GM12892 (cell line): Measurements from ENCODE around the gene FBXO39.

Experiments used
- POLR2A ChIP-seq: IDR thresholded peaks from 2 replicates; pipeline ENCODE4 v1.6.1; 2011; ENCODE audit warnings: low read depth, low read length, control low read depth
- POLR2AphosphoS5 ChIP-seq: IDR thresholded peaks from 2 replicates; pipeline ENCODE4 v1.6.1; 2011; ENCODE audit warnings: low read depth, low read length, control low read depth
- TAF1 ChIP-seq: IDR thresholded peaks from 2 replicates; pipeline ENCODE4 v1.6.1; 2011; ENCODE audit warnings: low read depth, mild to moderate bottlenecking, control low read depth, low read length, borderline replicate concordance

DNA sequence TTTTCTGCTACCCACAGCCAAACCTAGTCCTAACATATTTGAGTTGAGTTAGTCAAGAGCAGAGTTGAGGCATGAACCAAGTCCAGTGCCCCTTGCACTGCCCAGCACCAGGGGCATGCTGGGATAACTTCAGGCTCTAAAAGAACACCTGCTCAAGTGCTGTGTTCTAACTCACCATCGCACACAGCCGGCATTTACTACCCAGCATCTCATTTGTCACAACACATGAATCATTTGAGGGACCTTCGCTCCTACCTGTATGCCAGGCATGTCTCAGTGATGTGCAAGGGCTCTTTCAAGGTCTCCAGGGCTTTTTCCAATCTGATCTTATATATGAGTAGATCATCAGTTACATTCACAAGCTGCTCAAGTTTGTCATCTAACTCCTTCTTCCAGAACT, 42.9 kb downstream of the FBXO39 start:
- TF ChIP-seq POLR2AphosphoS5 = no peak
- no peak for TF ChIP-seq POLR2A
- TF ChIP-seq TAF1 = no peak
